HG03575 (cell line): Measurements from ENCODE around the gene SRGAP2B.
"Not testable (repeated sequence)": the region's sequence is repeated elsewhere in the genome, so short reads cannot be mapped to it uniquely, and the experiment has no call there.

Experiments
- ATAC-seq: cut with Tn5 transposase; IDR thresholded peaks from one replicate; pipeline ENCODE4 v1.9.1; 2021; ENCODE audit not compliant: unreplicated experiment, insufficient number of reproducible peaks, low FRiP score; ENCODE audit errors: extremely low read depth

Gene SRGAP2B

GRCh38 chr1:144971936-144972335 is 123.2 kb downstream of the SRGAP2B start:
- ATAC-seq, result not testable (repeated sequence)

GRCh38 chr1:144966488-144966887 is 128.6 kb downstream of the SRGAP2B start:
- not testable (repeated sequence) for ATAC-seq

GRCh38 chr1:144964765-144965164 is 130.4 kb downstream of the SRGAP2B start:
- ATAC-seq, result not testable (repeated sequence)

GRCh38 chr1:144964186-144964585 is 130.9 kb downstream of the SRGAP2B start:
- not testable (repeated sequence) for ATAC-seq

- not testable (repeated sequence) for ATAC-seq
Measured at GRCh38 chr1:144963571-144963970, 131.6 kb downstream of the SRGAP2B start.

GRCh38 chr1:144961604-144962583 is 133.2 kb downstream of the SRGAP2B start:
- ATAC-seq, result not testable (repeated sequence)

GRCh38 chr1:144960929-144961488 is 134.1 kb downstream of the SRGAP2B start:
- not testable (repeated sequence) for ATAC-seq

- not testable (repeated sequence) for ATAC-seq
Measured at GRCh38 chr1:144948390-144948789, 146.7 kb downstream of the SRGAP2B start.

GRCh38 chr1:144947495-144947894 is 147.6 kb downstream of the SRGAP2B start:
- not testable (repeated sequence) for ATAC-seq

- not testable (repeated sequence) for ATAC-seq
Measured at GRCh38 chr1:144946525-144947480, 148.3 kb downstream of the SRGAP2B start.

- ATAC-seq, result not testable (repeated sequence)
Measured at GRCh38 chr1:144941710-144942109, 153.4 kb downstream of the SRGAP2B start.

- ATAC-seq, result not testable (repeated sequence)
Measured at GRCh38 chr1:144940054-144940453, 155.1 kb downstream of the SRGAP2B start.

- ATAC-seq, result not testable (repeated sequence)
Measured at GRCh38 chr1:144938627-144939026, 156.5 kb downstream of the SRGAP2B start.

- not testable (repeated sequence) for ATAC-seq
Measured at GRCh38 chr1:144936186-144936732, 158.9 kb downstream of the SRGAP2B start.

GRCh38 chr1:144935310-144935709 is 159.8 kb downstream of the SRGAP2B start:
- not testable (repeated sequence) for ATAC-seq

- ATAC-seq, result not testable (repeated sequence)
Measured at GRCh38 chr1:144933014-144933413, 162.1 kb downstream of the SRGAP2B start.

- ATAC-seq, result not testable (repeated sequence)
Measured at GRCh38 chr1:144932153-144932552, 163.0 kb downstream of the SRGAP2B start.

- not testable (repeated sequence) for ATAC-seq
Measured at GRCh38 chr1:144931553-144931952, 163.6 kb downstream of the SRGAP2B start.
